Smooth muscle cell (in vitro differentiated cells): ENCODE results near the gene MIDN. TPM values are rescaled to one million over a fixed set of nuclear protein-coding genes. Genes with fewer than 3 reads are reported as not detected.

Experiments used
- DNase-seq: peaks from one replicate; lab custom pipeline; 2025; ENCODE audit not compliant: unreplicated experiment; lab: John Stamatoyannopoulos, UW
- H2AFZ ChIP-seq: fragments of 200-600 bp; sonication (generic); 2 replicates; pipeline ENCODE4 v1.6.0; 2016; ENCODE audit warnings: antibody characterized with exemption, low read depth, mild to moderate bottlenecking
- H3F3A ChIP-seq: fragments of 200-600 bp; sonication (generic); 2 replicates; pipeline ENCODE4 v1.6.0; 2017; ENCODE audit warnings: antibody characterized with exemption, low read depth
- H3K27ac ChIP-seq: fragments of 200-600 bp; sonication (generic); 2 replicates; pipeline ENCODE4 v1.5.1; 2016; ENCODE audit warnings: low read depth, mild to moderate bottlenecking
- H3K27me3 ChIP-seq: fragments of 200-600 bp; sonication (generic); 2 replicates; pipeline ENCODE4 v1.6.1; 2016; ENCODE audit warnings: low read depth, mild to moderate bottlenecking
- H3K36me3 ChIP-seq: fragments of 200-600 bp; sonication (generic); 2 replicates; pipeline ENCODE4 v1.5.1; 2016; ENCODE audit warnings: low read depth
- H3K4me1 ChIP-seq: fragments of 200-600 bp; sonication (generic); 2 replicates; pipeline ENCODE4 v1.5.1; 2016; ENCODE audit warnings: low read depth
- H3K4me2 ChIP-seq: fragments of 200-600 bp; sonication (generic); 2 replicates; pipeline ENCODE4 v1.6.0; 2016; ENCODE audit warnings: mild to moderate bottlenecking
- H3K4me3 ChIP-seq: fragments of 200-600 bp; sonication (generic); 2 replicates; pipeline ENCODE4 v1.5.1; 2016; ENCODE audit warnings: mild to moderate bottlenecking
- H3K79me2 ChIP-seq: fragments of 200-600 bp; sonication (generic); 2 replicates; pipeline ENCODE4 v1.6.0; 2016; ENCODE audit warnings: low read depth, mild to moderate bottlenecking
- H3K9ac ChIP-seq: fragments of 200-600 bp; sonication (generic); 2 replicates; pipeline ENCODE4 v1.6.0; 2016; ENCODE audit warnings: low read depth
- H3K9me3 ChIP-seq: fragments of 200-600 bp; sonication (generic); replicated peaks from 2 replicates; pipeline ENCODE4 v1.5.1; 2016; ENCODE audit warnings: low read depth
- H4K20me1 ChIP-seq: fragments of 200-600 bp; sonication (generic); 2 replicates; pipeline ENCODE4 v1.6.0; 2016; ENCODE audit warnings: low read depth
- CTCF ChIP-seq: fragments of 200-600 bp; sonication (generic); IDR thresholded peaks from 2 replicates; pipeline ENCODE4 v1.5.1; 2017; ENCODE audit warnings: borderline replicate concordance, mild to moderate bottlenecking, antibody characterized with exemption; ENCODE audit not compliant: insufficient read depth, poor library complexity, severe bottlenecking
- WGBS: methylation state at CpG from one replicate; pipeline ENCODE4 v1.1.7; 2016; ENCODE audit warnings: low lambda C conversion rate; 5-methylcytosine and 5-hydroxymethylcytosine counted together
- polyA plus RNA-seq: library from polyadenylated mRNA; unstranded; fragments of >200 nt; fragmentation: Nextera tagmentation; extraction: Ambion mirVana; gene quantifications from 2 replicates; pipeline ENCODE4 v1.2.1, GENCODE V29; 2016
- total RNA-seq: library from RNA; depleted of rRNA; stranded (reverse); fragments of >200 nt; gene quantifications from 2 replicates; pipeline ENCODE4 v1.2.3, GENCODE V29; 2014

The MIDN gene
- total and polyA plus RNA-seq, 2 experiments from 2014 or later = 58.5 to 65.3 TPM

DNA sequence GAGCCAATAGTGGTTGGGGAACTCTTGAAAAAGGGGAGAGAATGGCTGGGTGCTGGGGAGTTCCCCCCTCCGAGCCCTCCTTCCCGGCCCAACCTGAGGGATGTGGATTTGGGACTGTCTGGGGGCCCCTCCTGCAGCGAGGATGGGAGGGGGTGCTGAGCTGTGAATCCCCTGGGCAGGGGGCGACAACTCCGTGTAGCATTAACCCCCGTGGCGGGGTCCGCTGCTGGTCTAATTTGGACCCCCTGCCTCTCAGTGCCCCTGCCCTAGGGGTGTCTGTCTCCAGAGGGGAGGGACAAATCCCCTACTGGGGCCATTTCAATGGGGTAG lies 9.7 kb downstream of the MIDN start:
- Histone ChIP-seq H3K4me1 (peaks cover 36% of the 10 kb centered on the region), H3K79me2 (peaks cover 48% of the 10 kb centered on the region), H3K36me3 (no peaks in the 10 kb centered on the region), H3K9ac (no peak overlapping the region), H3K9me3 (no peaks in the 10 kb centered on the region), H3K4me3 (no peak overlapping the region), H3K27ac (peak overlapping the region; percentile 74), H3K27me3 (no peaks in the 10 kb centered on the region), H2AFZ (no peak overlapping the region), H4K20me1 (peaks cover 68% of the 10 kb centered on the region), H3F3A (peaks cover 72% of the 10 kb centered on the region), H3K4me2 (no peak overlapping the region)
- no peak for TF ChIP-seq CTCF
- no peak for DNase-seq
- WGBS = 85% methylated on average over 8 of the region's 8 CpGs

DNA sequence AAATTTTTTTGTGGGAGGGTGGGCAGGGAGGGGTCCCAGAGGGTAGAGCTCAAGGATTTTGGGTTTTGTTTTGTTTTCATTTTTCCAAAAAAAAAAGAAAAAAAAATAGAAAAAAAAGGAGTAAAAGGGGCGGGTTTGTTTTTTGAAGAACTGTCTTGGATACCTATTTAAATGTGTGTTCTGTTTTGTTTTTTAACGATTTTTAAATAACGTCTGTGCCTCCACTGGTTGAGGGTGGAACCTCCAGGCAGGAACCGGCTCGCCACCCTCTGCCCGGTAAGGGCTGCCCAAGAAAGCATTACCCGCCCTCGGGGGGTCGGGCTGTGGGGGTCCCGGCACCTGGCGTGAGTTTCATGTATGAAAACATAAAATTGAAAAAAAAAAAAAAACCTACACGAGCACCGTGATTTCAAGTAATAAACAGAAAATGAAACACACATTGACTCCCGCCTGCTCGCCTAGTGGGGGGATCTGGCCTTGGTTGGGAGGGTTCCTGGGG lies 10.4 kb downstream of the MIDN start:
- peak overlapping the region; percentile 74 for H3K27ac ChIP-seq
- H3K36me3 ChIP-seq = no peaks in the 10 kb centered on the region
- H3K4me1 ChIP-seq = peaks cover 32% of the 10 kb centered on the region
- no peaks in the 10 kb centered on the region for H3K27me3 ChIP-seq
- no peak overlapping the region for H3K4me2 ChIP-seq
- H3K4me3 ChIP-seq = no peak overlapping the region
- TF ChIP-seq CTCF = no peak
- WGBS = 64% methylated on average over 15 of the region's 15 CpGs
- H3K9me3 ChIP-seq = no peaks in the 10 kb centered on the region
- H2AFZ ChIP-seq = no peak overlapping the region
- H3F3A ChIP-seq = peaks cover 73% of the 10 kb centered on the region
- no peak overlapping the region for H3K9ac ChIP-seq
- no peak for DNase-seq
- H4K20me1 ChIP-seq = peaks cover 62% of the 10 kb centered on the region
- H3K79me2 ChIP-seq = peaks cover 42% of the 10 kb centered on the region

DNA sequence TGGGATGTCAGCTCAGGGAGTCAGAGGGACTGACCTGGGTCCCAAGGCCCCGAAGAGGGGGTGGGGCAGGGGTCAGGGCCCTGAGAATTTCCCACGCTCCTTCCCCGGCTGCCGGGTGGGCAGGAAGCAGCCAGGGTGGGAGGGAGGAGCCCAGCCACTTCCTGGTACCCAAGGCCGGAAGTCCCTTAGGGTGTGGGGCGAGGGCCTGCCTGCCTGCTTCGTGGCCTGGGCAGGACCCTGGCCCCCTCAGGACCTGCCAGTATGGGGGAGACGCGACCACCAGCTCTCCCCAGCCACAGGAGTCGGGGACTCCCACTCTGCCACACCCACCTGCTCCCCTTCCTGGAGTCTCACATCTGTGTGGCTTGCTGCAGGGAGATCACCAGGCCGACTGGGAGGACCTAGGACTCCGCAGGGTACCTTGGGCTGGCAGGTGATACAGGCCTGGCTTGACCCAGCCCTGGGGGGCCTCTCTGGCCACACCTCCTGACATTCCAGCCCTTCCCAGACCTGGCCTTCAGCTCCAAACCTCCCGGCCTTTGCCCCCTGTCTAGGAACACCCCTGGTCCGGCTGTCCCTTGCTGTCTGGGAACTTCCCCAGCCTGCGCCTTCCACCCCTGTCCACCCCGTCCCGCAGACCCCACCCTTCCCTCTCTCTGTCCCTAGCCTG lies 11.0 kb downstream of the MIDN start:
- no peak overlapping the region for H3K9ac ChIP-seq
- H3F3A ChIP-seq = peaks cover 71% of the 10 kb centered on the region
- H2AFZ ChIP-seq = no peak overlapping the region
- no peaks in the 10 kb centered on the region for H3K36me3 ChIP-seq
- no peak overlapping the region for H3K4me2 ChIP-seq
- H3K9me3 ChIP-seq = no peaks in the 10 kb centered on the region
- no peak overlapping the region for H3K4me3 ChIP-seq
- H3K4me1 ChIP-seq = peaks cover 30% of the 10 kb centered on the region
- H3K79me2 ChIP-seq = peaks cover 36% of the 10 kb centered on the region
- no peak for DNase-seq
- no peaks in the 10 kb centered on the region for H3K27me3 ChIP-seq
- WGBS = 29% methylated on average over 17 of the region's 17 CpGs
- TF ChIP-seq CTCF = no peak
- H3K27ac ChIP-seq = peak overlapping the region; percentile 74
- H4K20me1 ChIP-seq = peaks cover 56% of the 10 kb centered on the region
